Neuronal stem cell (in vitro differentiated cells): Measurements from ENCODE around the gene ATAD3A.
"Not testable (repeated sequence)": the region's sequence is repeated elsewhere in the genome, so short reads cannot be mapped to it uniquely, and the experiment has no call there.

Experiments used
- DNase-seq: peaks from one replicate; pipeline ENCODE4 v3.0.0-alpha.2; 2013; ENCODE audit warnings: low spot score
- H2AFZ ChIP-seq: one replicate; pipeline ENCODE4 v1.6.1; 2013; ENCODE audit warnings: mild to moderate bottlenecking, low read length, inconsistent platforms
- H2AK5ac ChIP-seq: 2 replicates; pipeline ENCODE4 v1.6.1; 2013; ENCODE audit warnings: low read depth, mild to moderate bottlenecking, inconsistent platforms, low read length, moderate library complexity, mixed read lengths
- H2BK120ac ChIP-seq: 2 replicates; pipeline ENCODE4 v1.6.1; 2013; ENCODE audit warnings: low read depth, mild to moderate bottlenecking, inconsistent platforms, low read length, moderate library complexity, mixed read lengths
- H2BK12ac ChIP-seq: one replicate; pipeline ENCODE4 v1.6.1; 2013; ENCODE audit warnings: low read length, inconsistent platforms
- H2BK15ac ChIP-seq: 2 replicates; pipeline ENCODE4 v1.6.1; 2013; ENCODE audit warnings: mild to moderate bottlenecking, low read length, inconsistent platforms, mixed read lengths
- H2BK5ac ChIP-seq: one replicate; pipeline ENCODE4 v1.6.1; 2013; ENCODE audit warnings: inconsistent platforms, mild to moderate bottlenecking, low read length, moderate library complexity
- H3K14ac ChIP-seq: one replicate; pipeline ENCODE4 v1.6.1; 2013; ENCODE audit warnings: low read length, inconsistent platforms
- H3K18ac ChIP-seq: 2 replicates; pipeline ENCODE4 v1.6.1; 2013; ENCODE audit warnings: low read length, inconsistent platforms
- H3K23ac ChIP-seq: 2 replicates; pipeline ENCODE4 v1.6.1; 2013; ENCODE audit warnings: low read depth, mild to moderate bottlenecking, mixed read lengths, low read length, inconsistent platforms; ENCODE audit not compliant: poor library complexity
- H3K27ac ChIP-seq: replicated peaks from 3 replicates; pipeline ENCODE4 v1.5.1; 2013; ENCODE audit warnings: low read length, inconsistent platforms
- H3K27me3 ChIP-seq, 3 experiments: 2 replicates each; pipeline ENCODE4 v1.6.1; 2013; ENCODE audit warnings: low read length in 3 of 3, mild to moderate bottlenecking in 2 of 3, inconsistent platforms in 1 of 3, low read depth in 1 of 3, mixed read lengths in 1 of 3, moderate library complexity in 1 of 3; ENCODE audit not compliant: control insufficient read depth in 3 of 3, insufficient read depth in 3 of 3
- H3K36me3 ChIP-seq, 2 donors: replicated peaks in 1 of 2; 2 replicates each; pipeline ENCODE4 v1.6.1; 2013; ENCODE audit warnings: low read length in 2 of 2; ENCODE audit not compliant: control insufficient read depth in 2 of 2, insufficient read depth in 2 of 2
- H3K4ac ChIP-seq: 2 replicates; pipeline ENCODE4 v1.6.1; 2013; ENCODE audit warnings: inconsistent platforms, mild to moderate bottlenecking, low read length, moderate library complexity
- H3K4me1 ChIP-seq, 2 donors: 1 replicate in 1 of 2; 2 replicates in 1 of 2; pipeline ENCODE4 v1.6.1; 2013; ENCODE audit warnings: low read length in 2 of 2, low read depth in 1 of 2; ENCODE audit not compliant: control insufficient read depth in 2 of 2, insufficient read depth in 1 of 2
- H3K4me2 ChIP-seq: one replicate; pipeline ENCODE4 v1.6.1; 2013; ENCODE audit warnings: mild to moderate bottlenecking, low read length, inconsistent platforms; ENCODE audit not compliant: insufficient read depth, poor library complexity, severe bottlenecking
- H3K4me3 ChIP-seq, 2 donors: 2 replicates each; pipeline ENCODE4 v1.5.1; 2013; ENCODE audit warnings: low read length in 2 of 2, mild to moderate bottlenecking in 2 of 2, inconsistent platforms in 1 of 2, moderate library complexity in 1 of 2
- H3K79me1 ChIP-seq: one replicate; pipeline ENCODE4 v1.6.1; 2013; ENCODE audit warnings: low read depth, mild to moderate bottlenecking, inconsistent platforms, low read length, moderate library complexity
- H3K9ac ChIP-seq: one replicate; pipeline ENCODE4 v1.6.1; 2013; ENCODE audit warnings: mild to moderate bottlenecking, low read depth, low read length, inconsistent platforms; ENCODE audit not compliant: poor library complexity
- H3K9me3 ChIP-seq, 2 donors: replicated peaks in 1 of 2; 2 replicates each; pipeline versions ENCODE3 to v1.6.1; 2013; ENCODE audit warnings: low read length in 2 of 2, mild to moderate bottlenecking in 2 of 2, inconsistent platforms in 1 of 2, low read depth in 1 of 2, mixed read lengths in 1 of 2, moderate library complexity in 1 of 2; ENCODE audit not compliant: control insufficient read depth in 2 of 2, insufficient read depth in 1 of 2
- H4K8ac ChIP-seq: one replicate; pipeline ENCODE4 v1.6.1; 2013; ENCODE audit warnings: low read depth, mild to moderate bottlenecking, inconsistent platforms, low read length, moderate library complexity
- H4K91ac ChIP-seq: one replicate; pipeline ENCODE4 v1.6.1; 2013; ENCODE audit warnings: low read length, low read depth, mild to moderate bottlenecking, inconsistent platforms; ENCODE audit not compliant: poor library complexity
- WGBS, 2 donors: extraction: QIAGEN DNeasy Blood & Tissue Kit; methylation state at CpG; one replicate each; pipeline ENCODE4 v1.1.7; 2013; ENCODE audit warnings: missing lambda C conversion rate in 2 of 2, mixed read lengths in 1 of 2; ENCODE audit not compliant: insufficient read length in 2 of 2, insufficient replicate concordance in 1 of 2; ENCODE audit errors: extremely low coverage in 2 of 2; 5-methylcytosine and 5-hydroxymethylcytosine counted together

ATAD3A gene

DNA sequence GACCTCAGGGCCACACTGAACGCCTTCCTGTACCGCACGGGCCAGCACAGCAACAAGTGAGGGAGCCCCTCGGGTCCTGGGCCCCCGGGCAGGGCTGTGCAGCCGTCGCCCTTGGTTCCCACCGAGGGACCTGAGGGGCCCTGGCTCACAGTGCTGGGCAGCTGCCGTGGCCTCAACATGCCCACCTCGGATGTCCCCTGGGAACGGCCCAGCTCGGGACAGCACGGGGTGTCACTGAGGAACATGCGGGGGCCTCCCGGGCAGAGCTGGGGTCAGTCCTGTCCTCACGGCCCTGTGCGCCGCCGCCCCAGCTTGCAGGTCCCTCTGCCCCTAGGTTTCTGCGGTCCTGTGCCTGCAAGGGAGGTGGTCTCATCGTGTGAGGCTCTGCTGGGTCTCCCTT lies 14.5 kb downstream of the ATAD3A start:
- peaks cover 14 to 48% of the 10 kb centered on the region in 2 donors for H3K36me3 ChIP-seq
- not testable (repeated sequence) for H2BK120ac ChIP-seq, H3K18ac ChIP-seq, H3K9ac ChIP-seq, H4K91ac ChIP-seq, H2BK12ac ChIP-seq, H3K14ac ChIP-seq, H2BK5ac ChIP-seq, H2AK5ac ChIP-seq, H3K79me1 ChIP-seq, H3K27me3 ChIP-seq, H3K4me2 ChIP-seq, H3K23ac ChIP-seq, H3K27ac ChIP-seq, H2AFZ ChIP-seq, H2BK15ac ChIP-seq, DNase-seq, H4K8ac ChIP-seq, H3K4me1 ChIP-seq, H3K4me3 ChIP-seq, H3K4ac ChIP-seq
- no CpG with 5 or more reads among the region's 21 CpGs for WGBS, 2 donors
- H3K9me3 ChIP-seq = peaks cover 4 to 14% of the 10 kb centered on the region in 2 donors

DNA sequence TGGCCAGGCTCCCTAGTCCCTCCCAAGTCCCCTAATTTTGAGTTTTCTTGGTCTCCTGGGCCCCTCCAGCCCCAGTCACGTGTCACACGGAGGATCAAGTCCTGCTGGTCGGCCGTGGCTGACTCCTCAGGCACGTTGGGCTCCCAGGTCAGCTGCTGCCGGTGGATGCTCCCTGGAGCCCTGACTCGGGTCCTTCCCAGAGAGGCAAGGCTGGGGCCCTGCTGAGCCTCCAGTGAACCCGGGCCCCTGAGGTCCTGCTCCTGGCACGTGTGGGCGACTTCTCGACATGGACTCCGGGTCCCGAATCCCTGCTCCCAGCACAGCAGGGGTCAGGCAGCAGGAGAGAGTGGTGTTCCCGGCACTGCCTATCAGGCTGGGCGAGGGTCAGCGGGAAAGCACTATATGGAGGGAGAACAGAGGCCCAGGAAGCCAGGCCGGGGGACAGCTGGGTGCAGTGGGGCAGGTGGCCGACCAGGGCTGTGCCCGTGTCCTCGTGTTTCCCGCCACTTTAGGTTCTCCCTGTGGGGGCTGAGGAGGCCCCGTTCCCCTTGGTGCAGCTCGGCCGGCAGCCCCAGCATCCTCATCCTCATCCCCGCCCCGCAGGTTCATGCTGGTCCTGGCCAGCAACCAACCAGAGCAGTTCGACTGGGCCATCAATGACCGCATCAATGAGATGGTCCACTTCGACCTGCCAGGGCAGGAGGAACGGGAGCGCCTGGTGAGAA lies 15.3 kb downstream of the ATAD3A start:
- Histone ChIP-seq H2AK5ac (no peak overlapping the region), H3K4me2 (no peak overlapping the region)
- no peak for DNase-seq

GRCh38 chr1:1528301-1529267 lies 16.6 kb downstream of the ATAD3A start:
- Histone ChIP-seq H3K4me3 (no peak overlapping the region), H3K36me3 (peaks cover 14 to 42% of the 10 kb centered on the region in 2 donors), H3K79me1 (peaks cover 4% of the 10 kb centered on the region), H3K14ac (no peak overlapping the region), H3K4ac (no peak overlapping the region), H2BK5ac (no peak overlapping the region), H3K4me2 (no peak overlapping the region), H3K4me1 (no peaks in the 10 kb centered on the region), H2BK12ac (peak overlapping the region; percentile 84), H2BK120ac (no peak overlapping the region), H4K8ac (no peak overlapping the region), H4K91ac (no peak overlapping the region), H3K23ac (peak overlapping the region; percentile 43), H2AFZ (no peak overlapping the region), H3K9me3 (peaks cover 4 to 17% of the 10 kb centered on the region in 2 donors), H3K18ac (no peak overlapping the region), H3K9ac (no peak overlapping the region), H2BK15ac (no peak overlapping the region), H3K27me3 (no peaks in the 10 kb centered on the region), H2AK5ac (no peak overlapping the region), H3K27ac (no peak overlapping the region)
- DNase-seq = no peak
- WGBS, 2 donors = no CpG with 5 or more reads among the region's 37 CpGs

More for the DNA sequence above, 15.3 kb downstream of the ATAD3A start:
- Histone ChIP-seq H4K91ac (no peak overlapping the region), H3K4ac (no peak overlapping the region), H4K8ac (no peak overlapping the region), H2BK15ac (no peak overlapping the region), H3K9ac (peak overlapping the region; percentile 21), H2BK12ac (no peak overlapping the region), H3K27me3 (no peaks in the 10 kb centered on the region), H2AFZ (no peak overlapping the region), H2BK5ac (no peak overlapping the region), H3K27ac (no peak overlapping the region), H2BK120ac (no peak overlapping the region), H3K4me3 (no peak overlapping the region), H3K9me3 (peaks cover 4 to 17% of the 10 kb centered on the region in 2 donors), H3K4me1 (no peaks in the 10 kb centered on the region), H3K36me3 (peaks cover 14 to 44% of the 10 kb centered on the region in 2 donors), H3K14ac (no peak overlapping the region), H3K79me1 (peaks cover 4% of the 10 kb centered on the region), H3K23ac (no peak overlapping the region), H3K18ac (no peak overlapping the region)
- WGBS, 2 donors = no CpG with 5 or more reads among the region's 31 CpGs

- no peak for DNase-seq
- no peak overlapping the region for H3K14ac ChIP-seq
- H3K4me2 ChIP-seq = no peak overlapping the region
- H3K4me3 ChIP-seq = no peak overlapping the region
- no peak overlapping the region for H2BK120ac ChIP-seq
- no peak overlapping the region for H4K91ac ChIP-seq
- no peak overlapping the region for H4K8ac ChIP-seq
- no peaks in the 10 kb centered on the region for H3K4me1 ChIP-seq
- no peak overlapping the region for H3K4ac ChIP-seq
- WGBS, 2 donors = no CpG with 5 or more reads among the region's 18 CpGs
- H3K27me3 ChIP-seq = no peaks in the 10 kb centered on the region
- H3K9me3 ChIP-seq = peaks cover 4 to 17% of the 10 kb centered on the region in 2 donors
- no peak overlapping the region for H2BK5ac ChIP-seq
- H3K27ac ChIP-seq = no peak overlapping the region
- no peak overlapping the region for H3K9ac ChIP-seq
- no peak overlapping the region for H2AFZ ChIP-seq
- no peak overlapping the region for H2BK12ac ChIP-seq
- H2BK15ac ChIP-seq = no peak overlapping the region
- no peak overlapping the region for H3K23ac ChIP-seq
- peaks cover 14 to 41% of the 10 kb centered on the region in 2 donors for H3K36me3 ChIP-seq
- peaks cover 4% of the 10 kb centered on the region for H3K79me1 ChIP-seq
- H2AK5ac ChIP-seq = no peak overlapping the region
- H3K18ac ChIP-seq = no peak overlapping the region
Observed at GRCh38 chr1:1529321-1529720, 17.4 kb downstream of the ATAD3A start.
